Caco-2 (cell line): ENCODE measurements around the gene ACO1. TPM values are rescaled to one million over a fixed set of nuclear protein-coding genes. Genes with fewer than 3 reads are reported as not detected.

Experiments
- BruUV-seq: library from RNA; stranded (reverse); fragments of 400-500 nt; replicated peaks from 2 replicates; lab custom pipeline; 2021; lab: Mats Ljungman, UMichigan
- CTCF ChIA-PET: fragments of 300-600 bp; sonication (Branson Sonifier 250); formaldehyde crosslinking; loops from one replicate; lab custom pipeline; 2022; ENCODE audit warnings: antibody characterized with exemption; lab: Charles Lee
- POLR2A ChIA-PET: fragments of 300-600 bp; sonication (Branson Sonifier 250); formaldehyde crosslinking; loops from one replicate; lab custom pipeline; 2022; ENCODE audit warnings: antibody characterized with exemption; lab: Charles Lee
- DNase-seq, 2 experiments: peaks; one replicate each; pipeline versions ENCODE4 v3.0.0 to v3.0.0-alpha.2; 2020 to 2022
- H3K27me3 ChIP-seq: replicated peaks from 2 replicates; pipeline ENCODE4 v1.6.0; 2011; ENCODE audit warnings: low read length; ENCODE audit not compliant: control insufficient read depth, insufficient read depth
- H3K36me3 ChIP-seq: 2 replicates; pipeline ENCODE4 v1.5.1; 2011; ENCODE audit warnings: low read length; ENCODE audit not compliant: control insufficient read depth, insufficient read depth
- H3K4me1 ChIP-seq: fragments of 250-450 bp; sonication (Bioruptor Pico); 2 replicates; pipeline ENCODE4 v1.5.1; 2020; ENCODE audit warnings: mild to moderate bottlenecking
- H3K4me3 ChIP-seq: 2 replicates; pipeline ENCODE4 v1.5.1; 2011; ENCODE audit warnings: low read depth, mild to moderate bottlenecking, control low read depth, low read length
- H3K9me3 ChIP-seq: fragments of 250-450 bp; sonication (Bioruptor Pico); 2 replicates; pipeline ENCODE4 v1.5.1; 2020; ENCODE audit warnings: mild to moderate bottlenecking, moderate library complexity
- H3K27ac Mint-ChIP-seq: one replicate; pipeline ENCODE4 v1.8.0; 2022; ENCODE audit warnings: mixed read lengths; ENCODE audit not compliant: unreplicated experiment
- H3K27me3 Mint-ChIP-seq: one replicate; pipeline ENCODE4 v1.8.0; 2022; ENCODE audit warnings: mixed read lengths; ENCODE audit not compliant: insufficient read depth, unreplicated experiment
- H3K36me3 Mint-ChIP-seq: one replicate; pipeline ENCODE4 v1.8.0; 2022; ENCODE audit warnings: mild to moderate bottlenecking, mixed read lengths; ENCODE audit not compliant: insufficient read depth, unreplicated experiment
- H3K4me1 Mint-ChIP-seq: one replicate; pipeline ENCODE4 v1.8.0; 2022; ENCODE audit warnings: low read depth, mixed read lengths; ENCODE audit not compliant: unreplicated experiment
- H3K4me3 Mint-ChIP-seq: one replicate; pipeline ENCODE4 v1.8.0; 2022; ENCODE audit warnings: mild to moderate bottlenecking, moderate library complexity, mixed read lengths; ENCODE audit not compliant: unreplicated experiment
- H3K9me3 Mint-ChIP-seq: one replicate; pipeline ENCODE4 v1.8.0; 2022; ENCODE audit warnings: mixed read lengths; ENCODE audit not compliant: unreplicated experiment
- intact Hi-C: fragments of 100-400 bp; cut with micrococcal nuclease; formaldehyde crosslinking; loops from one replicate; pipeline ENCODE4 v1.10.0; 2022; ENCODE audit not compliant: unreplicated experiment
- total RNA-seq: library from RNA; stranded (reverse); gene quantifications from 2 replicates; pipeline ENCODE4 v1.2.3, GENCODE V29; 2022
- TF ChIP-seq, protein P1 (sequence below), 2 experiments: fragments of 200-600 bp in 1 of 2; IDR thresholded peaks; 1 replicate in 1 of 2; 2 replicates in 1 of 2; pipeline versions ENCODE4 v1.5.1 to v1.8.0; 2011 to 2022; ENCODE audit warnings: antibody characterized with exemption in 1 of 2, control low read depth in 1 of 2, inconsistent platforms in 1 of 2, low read depth in 1 of 2, low read length in 1 of 2, mild to moderate bottlenecking in 1 of 2, moderate library complexity in 1 of 2; ENCODE audit not compliant: insufficient read depth in 1 of 2, severe bottlenecking in 1 of 2, unreplicated experiment in 1 of 2

Gene ACO1
- total RNA-seq, 1 experiment from 2014 or later: 54.7 TPM

GRCh38 chr9:32449969-32450368 lies 65.5 kb downstream of the ACO1 start:
- Mint-ChIP-seq H3K4me3 (no peak overlapping the region), H3K4me1 (no peaks in the 10 kb centered on the region), H3K27ac (no peak overlapping the region), H3K9me3 (no peaks in the 10 kb centered on the region), H3K27me3 (no peaks in the 10 kb centered on the region), H3K36me3 (peaks cover 30% of the 10 kb centered on the region)
- no peaks in the 10 kb centered on the region for H3K4me1 ChIP-seq
- no peaks in the 10 kb centered on the region for H3K9me3 ChIP-seq
- POLR2A ChIA-PET: no interaction called here
- intact Hi-C loops: no loop called here
- CTCF ChIA-PET: interaction anchor here (0.7 to 1.2 kb wide), 2 partner anchors 17 to 76 kb away, joined by 3 to 4 read pairs; partner anchors contain the start of gene RIGI
- no TSS peak for BruUV-seq
- no peaks in the 10 kb centered on the region for H3K27me3 ChIP-seq
- TF ChIP-seq, protein P1, sequence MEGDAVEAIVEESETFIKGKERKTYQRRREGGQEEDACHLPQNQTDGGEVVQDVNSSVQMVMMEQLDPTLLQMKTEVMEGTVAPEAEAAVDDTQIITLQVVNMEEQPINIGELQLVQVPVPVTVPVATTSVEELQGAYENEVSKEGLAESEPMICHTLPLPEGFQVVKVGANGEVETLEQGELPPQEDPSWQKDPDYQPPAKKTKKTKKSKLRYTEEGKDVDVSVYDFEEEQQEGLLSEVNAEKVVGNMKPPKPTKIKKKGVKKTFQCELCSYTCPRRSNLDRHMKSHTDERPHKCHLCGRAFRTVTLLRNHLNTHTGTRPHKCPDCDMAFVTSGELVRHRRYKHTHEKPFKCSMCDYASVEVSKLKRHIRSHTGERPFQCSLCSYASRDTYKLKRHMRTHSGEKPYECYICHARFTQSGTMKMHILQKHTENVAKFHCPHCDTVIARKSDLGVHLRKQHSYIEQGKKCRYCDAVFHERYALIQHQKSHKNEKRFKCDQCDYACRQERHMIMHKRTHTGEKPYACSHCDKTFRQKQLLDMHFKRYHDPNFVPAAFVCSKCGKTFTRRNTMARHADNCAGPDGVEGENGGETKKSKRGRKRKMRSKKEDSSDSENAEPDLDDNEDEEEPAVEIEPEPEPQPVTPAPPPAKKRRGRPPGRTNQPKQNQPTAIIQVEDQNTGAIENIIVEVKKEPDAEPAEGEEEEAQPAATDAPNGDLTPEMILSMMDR (IDR thresholded peaks at IDR 0.05; ENCODE audit: insufficient read depth in 1 of 2, low read depth in 1 of 2, low read length in 1 of 2, severe bottlenecking in 1 of 2, unreplicated experiment in 1 of 2): no peak
- DNase-seq: no peak
- peaks cover 1% of the 10 kb centered on the region; the same call in 1 of the 2 replicates for H3K36me3 ChIP-seq
- no peak overlapping the region for H3K4me3 ChIP-seq

- no peak for DNase-seq
- TF ChIP-seq, protein P1 (IDR thresholded peaks at IDR 0.05; ENCODE audit: insufficient read depth in 1 of 2, low read depth in 1 of 2, low read length in 1 of 2, severe bottlenecking in 1 of 2, unreplicated experiment in 1 of 2): no peak
- Histone ChIP-seq H3K4me1 (peaks cover 26% of the 10 kb centered on the region), H3K4me3 (no peak overlapping the region), H3K27me3 (no peaks in the 10 kb centered on the region), H3K9me3 (no peaks in the 10 kb centered on the region), H3K36me3 (no peaks in the 10 kb centered on the region; the same call in 1 of the 2 replicates)
- Mint-ChIP-seq H3K36me3 (peaks cover 25% of the 10 kb centered on the region), H3K4me3 (no peak overlapping the region), H3K9me3 (no peaks in the 10 kb centered on the region), H3K4me1 (peaks cover 20% of the 10 kb centered on the region), H3K27me3 (no peaks in the 10 kb centered on the region), H3K27ac (no peak overlapping the region)
- POLR2A ChIA-PET: no interaction called here
- CTCF ChIA-PET: no interaction called here
- BruUV-seq: no TSS peak
- intact Hi-C loops: no loop called here
Observed at GRCh38 chr9:32454280-32454679, 69.8 kb downstream of the ACO1 start.

DNA sequence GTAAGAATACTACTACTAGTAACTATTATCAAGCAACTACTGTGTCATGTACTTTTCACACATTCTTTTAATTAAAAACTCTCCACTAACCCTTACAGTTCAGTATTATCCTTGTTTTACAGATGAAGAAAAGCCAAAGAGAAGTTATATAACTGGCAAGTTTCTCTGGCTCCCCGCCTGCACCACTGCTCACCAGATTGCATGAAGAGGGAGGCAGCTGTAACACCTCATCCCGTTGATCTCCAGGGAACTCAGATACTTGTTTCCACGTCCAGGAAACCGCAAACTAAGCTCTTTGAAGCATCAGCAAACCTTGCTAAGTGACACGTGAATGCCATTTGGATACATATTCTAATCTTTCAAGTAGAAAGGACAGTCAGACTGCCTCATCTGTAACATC lies 71.3 kb downstream of the ACO1 start:
- no peaks in the 10 kb centered on the region for H3K27me3 ChIP-seq
- H3K36me3 ChIP-seq: no peaks in the 10 kb centered on the region; the same call in 1 of the 2 replicates
- Mint-ChIP-seq H3K9me3 (no peaks in the 10 kb centered on the region), H3K27ac (no peak overlapping the region), H3K36me3 (peaks cover 30% of the 10 kb centered on the region), H3K4me1 (peaks cover 20% of the 10 kb centered on the region), H3K27me3 (no peaks in the 10 kb centered on the region), H3K4me3 (no peak overlapping the region)
- intact Hi-C loops: loop anchor here (2.0 kb wide), 2 partner anchors 29 to 71 kb away; partner anchors contain the start of gene RIGI
- TF ChIP-seq, protein P1 (IDR thresholded peaks at IDR 0.05; ENCODE audit: insufficient read depth in 1 of 2, low read depth in 1 of 2, low read length in 1 of 2, severe bottlenecking in 1 of 2, unreplicated experiment in 1 of 2): no peak
- H3K9me3 ChIP-seq: no peaks in the 10 kb centered on the region
- no peak for DNase-seq
- ChIA-PET CTCF (interaction anchor here (1.3 kb wide), 1 partner anchor 116 kb away, joined by 3 read pairs; no protein-coding TSS in a partner anchor), POLR2A (no interaction called here)
- peaks cover 26% of the 10 kb centered on the region for H3K4me1 ChIP-seq
- no TSS peak for BruUV-seq
- no peak overlapping the region for H3K4me3 ChIP-seq
